Heart right ventricle (tissue), 16 donors: ENCODE measurements around the gene MYH7. TPM values are rescaled to one million over a fixed set of nuclear protein-coding genes. Genes with fewer than 3 reads are reported as not detected.

Source experiments
- ATAC-seq, 8 donors: fragments of 200-7000 bp; cut with Tn5 transposase; one replicate each; pipeline ENCODE4 v1.9.1; 2020; ENCODE audit warnings: mild to moderate bottlenecking in 8 of 8, moderate library complexity in 8 of 8, moderate number of reproducible peaks in 1 of 8
- DNase-seq, 2 donors: peaks; one replicate each; pipeline ENCODE4 v3.0.0-alpha.2; 2020
- H3K27ac ChIP-seq, 10 donors: fragments of 200-600 bp; sonication (generic) in 2 of 10; one replicate each; pipeline versions ENCODE4 v1.5.0 to v1.8.0; 2020 to 2022; ENCODE audit warnings: mild to moderate bottlenecking in 3 of 10
- H3K27me3 ChIP-seq, 7 donors: fragments of 200-600 bp; one replicate each; pipeline ENCODE4 v1.8.0; 2021 to 2022; ENCODE audit warnings: mild to moderate bottlenecking in 2 of 7
- H3K36me3 ChIP-seq, 9 donors: fragments of 200-600 bp; sonication (generic) in 1 of 9; one replicate each; pipeline versions ENCODE4 v1.5.0 to v1.8.0; 2020 to 2022; ENCODE audit warnings: mild to moderate bottlenecking in 2 of 9
- H3K4me1 ChIP-seq, 9 donors: fragments of 200-600 bp; sonication (generic) in 1 of 9; one replicate each; pipeline versions ENCODE4 v1.5.0 to v1.8.0; 2020 to 2022; ENCODE audit warnings: mild to moderate bottlenecking in 4 of 9
- H3K4me3 ChIP-seq, 10 donors: fragments of 200-600 bp; sonication (generic) in 2 of 10; one replicate each; pipeline versions ENCODE4 v1.5.0 to v1.8.0; 2020 to 2022; ENCODE audit warnings: mild to moderate bottlenecking in 7 of 10, moderate library complexity in 2 of 10
- H3K9me3 ChIP-seq, 11 donors: fragments of 200-600 bp in 10 of 11; sonication (generic) in 2 of 11; one replicate each; pipeline versions ENCODE4 v1.5.0 to v1.8.0; 2013 to 2022; ENCODE audit warnings: mild to moderate bottlenecking in 2 of 11, control low read depth in 1 of 11, moderate library complexity in 1 of 11
- WGBS, 2 donors: extraction: QIAGEN DNeasy Blood & Tissue Kit; methylation state at CpG; one replicate each; pipeline ENCODE4 v1.1.7; 2013; ENCODE audit warnings: inconsistent platforms in 1 of 2; 5-methylcytosine and 5-hydroxymethylcytosine counted together
- intact Hi-C, 10 donors: fragments of 100-400 bp; cut with DNase I; formaldehyde crosslinking; loops; one replicate each; pipeline versions ENCODE4 v1.11.1 to v1.14.2; 2022
- polyA plus RNA-seq, 2 donors: library from polyadenylated mRNA; stranded (reverse); fragments of 200-250 nt; gene quantifications; one replicate each; pipeline ENCODE4 v1.2.3, GENCODE V29; 2013
- total RNA-seq, 10 donors: library from RNA; stranded (reverse); fragmentation: NEBNext Ultra II Directional in 3 of 10; extraction: Animal tissue kit (Norgen Biotek cat#: 25700) in 3 of 10; gene quantifications; one replicate each; pipeline versions ENCODE4 v1.2.1 to v1.2.4, GENCODE V29; 2021 to 2023
- TF ChIP-seq, protein P1 (sequence below), 9 donors: fragments of 200-600 bp; sonication (generic) in 2 of 9; IDR thresholded peaks; one replicate each; pipeline versions ENCODE4 v1.5.0 to v1.8.0; 2021 to 2022; ENCODE audit warnings: antibody characterized with exemption in 9 of 9, mild to moderate bottlenecking in 5 of 9, moderate library complexity in 1 of 9
- donor health status: Arrhythmogenic right ventricular cardiomyopathy.
- donor health status: ischemic (EF 13 %, LVEDD 7.1; RV severe dilation, severe dysfunction).
- donor health status: healthy with polysubstance abuse.
- donor health status: DM: no; HTN: yes; CAD: no.
- donor health status: DM: no; HTN: no; CAD: no.
- donor health status: ischemic (EF 25% LVEDD 6.9; RV normal size, moderate dysfunction).
- donor health status: ischemic (EF 25% LVEDD 5.7; RV mildly dilated, moderate dysfunction).
- donor health status: healthy.
- donor health status: DM: yes; HTN: yes; CAD: no.
- donor health status: Ischemic cardiomyopathy.
- donor health status: ischemic (EF 35%, LVEDD 5.7; RV mildly dilated, moderate dysfunction).
- donor health status: nonischemic (EF 11% LVEDD 7.7; RV severe dilation, severe dysfunction).
- donor health status: DM: yes; HTN: yes; CAD: no.
- donor health status: PGD.
- donor health status: ischemic (EF 29% LVEDD 5.4; RV normal size, mild dysfunction).
- donor health status: nonischemic (EF 23%, LVEDD 6.1; RV moderate dilation, normal function).

Gene MYH7
- total and polyA plus RNA-seq, 12 donors = 641 to 22,607 (median 18,940) TPM

DNA sequence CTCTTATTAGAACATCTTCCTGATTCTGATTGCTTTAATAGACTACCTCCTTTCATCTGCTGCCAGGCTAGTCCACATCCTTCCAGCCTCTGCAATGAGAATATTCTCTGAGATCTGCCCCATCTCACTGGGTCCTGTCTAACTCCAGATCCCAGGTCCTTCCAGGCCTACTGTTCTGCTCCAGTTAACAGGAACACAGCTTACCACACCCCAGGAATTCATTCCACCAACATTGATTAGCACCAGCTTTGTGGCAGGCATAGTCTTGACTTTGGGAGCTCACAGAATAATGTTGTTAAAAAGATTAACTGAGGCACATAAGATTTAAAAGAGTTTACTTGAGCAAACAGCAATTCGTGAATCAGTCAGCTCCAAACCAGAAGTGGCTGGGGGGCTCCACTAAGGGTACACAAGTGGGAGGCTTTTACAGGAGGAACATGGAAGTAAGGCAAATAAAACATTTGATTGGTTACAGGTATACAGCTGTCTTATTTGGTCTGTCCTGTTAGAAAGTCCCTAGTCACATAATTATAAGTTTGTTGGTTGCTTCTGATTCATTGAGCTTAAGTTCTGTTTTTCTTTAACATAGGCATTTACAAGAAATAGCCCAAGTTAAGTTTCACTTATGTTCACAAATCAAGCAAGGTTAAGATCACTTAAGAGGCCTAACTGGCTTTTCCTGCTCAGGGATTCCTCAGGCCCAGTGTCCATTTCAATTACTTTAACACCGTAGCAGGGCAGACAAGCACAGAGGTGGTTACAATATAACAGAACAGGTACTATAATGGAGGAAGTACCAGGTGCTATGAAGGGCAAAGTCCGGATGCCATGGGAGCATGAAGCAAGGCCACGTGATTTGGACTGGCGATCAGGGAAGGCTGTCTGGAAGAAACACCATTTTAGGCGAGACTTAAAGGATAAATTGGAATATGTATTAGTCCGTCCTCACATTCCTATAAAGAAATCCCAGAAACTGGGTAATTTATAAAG is 12.2 kb upstream of the MYH7 start:
- H3K27ac ChIP-seq = no peak overlapping the region
- H3K4me3 ChIP-seq = no peak overlapping the region
- H3K4me1 ChIP-seq = peaks cover 0 to 28% (median 0%) of the 10 kb centered on the region in 9 donors
- TF ChIP-seq, protein P1, sequence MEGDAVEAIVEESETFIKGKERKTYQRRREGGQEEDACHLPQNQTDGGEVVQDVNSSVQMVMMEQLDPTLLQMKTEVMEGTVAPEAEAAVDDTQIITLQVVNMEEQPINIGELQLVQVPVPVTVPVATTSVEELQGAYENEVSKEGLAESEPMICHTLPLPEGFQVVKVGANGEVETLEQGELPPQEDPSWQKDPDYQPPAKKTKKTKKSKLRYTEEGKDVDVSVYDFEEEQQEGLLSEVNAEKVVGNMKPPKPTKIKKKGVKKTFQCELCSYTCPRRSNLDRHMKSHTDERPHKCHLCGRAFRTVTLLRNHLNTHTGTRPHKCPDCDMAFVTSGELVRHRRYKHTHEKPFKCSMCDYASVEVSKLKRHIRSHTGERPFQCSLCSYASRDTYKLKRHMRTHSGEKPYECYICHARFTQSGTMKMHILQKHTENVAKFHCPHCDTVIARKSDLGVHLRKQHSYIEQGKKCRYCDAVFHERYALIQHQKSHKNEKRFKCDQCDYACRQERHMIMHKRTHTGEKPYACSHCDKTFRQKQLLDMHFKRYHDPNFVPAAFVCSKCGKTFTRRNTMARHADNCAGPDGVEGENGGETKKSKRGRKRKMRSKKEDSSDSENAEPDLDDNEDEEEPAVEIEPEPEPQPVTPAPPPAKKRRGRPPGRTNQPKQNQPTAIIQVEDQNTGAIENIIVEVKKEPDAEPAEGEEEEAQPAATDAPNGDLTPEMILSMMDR (IDR thresholded peaks at IDR 0.05) = no peak
- H3K36me3 ChIP-seq = no peaks in the 10 kb centered on the region
- H3K9me3 ChIP-seq = no peaks in the 10 kb centered on the region
- no peak for DNase-seq
- intact Hi-C loops = loop anchor here in 7 of 10 donors (2.0 to 10.0 kb wide), 4 partner anchors 45 to 120 kb away; no protein-coding TSS in a partner anchor
- 84 to 87% methylated on average over 7 of the region's 7 CpGs for WGBS, 2 donors
- H3K27me3 ChIP-seq = peaks cover 0 to 8% (median 0%) of the 10 kb centered on the region in 7 donors
- ATAC-seq = no peak

DNA sequence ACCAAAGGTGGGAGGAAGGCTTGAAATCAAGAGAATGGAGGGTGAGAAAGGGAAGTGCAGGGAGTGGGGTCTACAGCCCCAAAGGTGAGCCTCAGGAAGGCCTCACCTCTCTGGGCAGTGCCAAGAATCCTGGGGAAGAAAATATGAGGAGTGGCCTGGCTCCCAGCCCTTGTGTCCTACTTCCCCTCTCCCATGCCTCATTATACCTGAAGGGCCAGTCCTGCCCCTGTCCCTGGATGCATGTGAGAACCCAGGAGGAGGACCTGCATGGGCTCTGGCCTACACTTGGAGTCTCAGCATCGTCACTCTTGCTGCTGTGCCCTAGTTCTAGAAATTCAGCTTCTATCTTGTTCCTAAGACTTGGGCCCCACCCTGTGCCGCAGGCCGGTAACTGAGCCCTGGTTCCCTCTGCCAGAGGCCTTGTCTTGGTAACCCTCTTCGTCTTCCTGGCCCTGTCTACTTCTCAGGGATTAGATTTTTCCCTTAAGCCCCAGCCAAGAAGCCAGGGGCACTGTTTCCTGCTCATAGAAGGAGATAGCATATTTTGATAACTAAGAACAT is 10.9 kb upstream of the MYH7 start:
- intact Hi-C loops = loop anchor here in 7 of 10 donors (2.0 to 10.0 kb wide), 4 partner anchors 44 to 119 kb away; no protein-coding TSS in a partner anchor
- ATAC-seq (peak in 7 of 8 donors; percentile 3 to 61 (median 22)), DNase-seq (peak in 1 of 2 donors; percentile 36)
- Histone ChIP-seq H3K9me3 (no peaks in the 10 kb centered on the region), H3K27me3 (peaks cover 0 to 4% (median 0%) of the 10 kb centered on the region in 7 donors), H3K36me3 (no peaks in the 10 kb centered on the region), H3K27ac (peak overlapping the region in 6 of 10 donors; percentile 44 to 96 (median 76)), H3K4me3 (no peak overlapping the region), H3K4me1 (peaks cover 0 to 41% (median 7%) of the 10 kb centered on the region in 9 donors)
- 30 to 31% methylated on average over 4 of the region's 4 CpGs for WGBS, 2 donors
- TF ChIP-seq, protein P1 (IDR thresholded peaks at IDR 0.05) = peak in 6 of 9 donors; percentile 17 to 54 (median 42)

DNA sequence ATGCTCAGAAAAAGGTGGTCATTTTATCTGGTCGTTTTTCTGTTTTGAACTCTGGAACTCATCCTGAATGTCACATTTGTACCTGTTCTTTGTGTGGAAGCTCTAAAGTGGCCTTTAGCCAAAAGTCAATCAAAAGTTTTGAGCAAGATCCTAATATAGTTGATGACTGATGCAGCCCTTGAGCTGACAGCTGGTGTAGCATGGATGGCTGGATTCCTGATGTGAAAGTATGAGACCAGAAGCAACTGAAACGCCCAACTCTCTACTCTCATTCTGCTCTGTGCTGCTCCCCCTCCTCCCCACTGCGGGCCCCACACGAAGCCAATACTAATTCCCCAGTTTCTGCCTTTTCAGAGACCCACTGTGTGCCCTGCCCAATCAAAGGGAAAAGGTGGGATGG is 10.3 kb upstream of the MYH7 start:
- Histone ChIP-seq H3K36me3 (no peaks in the 10 kb centered on the region), H3K27me3 (peaks cover 0 to 4% (median 0%) of the 10 kb centered on the region in 7 donors), H3K4me3 (no peak overlapping the region), H3K9me3 (no peaks in the 10 kb centered on the region), H3K27ac (peak overlapping the region in 6 of 10 donors; percentile 44 to 96 (median 90)), H3K4me1 (peaks cover 0 to 47% (median 11%) of the 10 kb centered on the region in 9 donors)
- peak in 2 of 8 donors; percentile 13 to 29 for ATAC-seq
- TF ChIP-seq, protein P1 (IDR thresholded peaks at IDR 0.05) = no peak
- WGBS, 2 donors = 42 to 44% methylated on average over 4 of the region's 4 CpGs
- no peak for DNase-seq
- intact Hi-C loops = loop anchor here in 7 of 10 donors (2.0 to 10.0 kb wide), 4 partner anchors 43 to 118 kb away; no protein-coding TSS in a partner anchor

DNA sequence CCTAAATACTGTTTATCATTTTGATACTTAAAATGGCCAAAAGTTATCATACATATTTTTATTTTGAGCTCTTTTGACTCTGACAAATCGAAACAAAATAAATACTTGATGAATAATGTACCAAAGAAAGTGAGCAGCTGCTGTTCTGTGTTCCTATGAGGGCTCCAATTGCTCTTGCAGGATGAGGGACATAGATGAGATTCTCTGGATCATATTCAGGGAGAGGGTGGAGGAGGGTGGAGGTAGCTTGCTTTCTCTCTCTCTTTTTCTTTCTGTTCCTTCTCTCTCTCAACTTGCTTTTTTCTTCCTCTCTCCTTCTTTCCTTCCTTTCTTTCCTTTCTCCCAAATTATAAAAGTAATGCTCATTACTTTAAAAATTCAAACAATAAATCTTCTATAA is 8.9 kb upstream of the MYH7 start:
- peaks cover 0 to 56% (median 26%) of the 10 kb centered on the region in 9 donors for H3K4me1 ChIP-seq
- no peaks in the 10 kb centered on the region for H3K36me3 ChIP-seq
- WGBS, 2 donors = 24 to 43% methylated on average over 1 of the region's 1 CpG
- no peaks in the 10 kb centered on the region for H3K9me3 ChIP-seq
- H3K27me3 ChIP-seq = no peaks in the 10 kb centered on the region
- H3K27ac ChIP-seq = peak overlapping the region in 7 of 10 donors; percentile 79 to 96 (median 93)
- intact Hi-C loops = loop anchor here in 1 of 10 donors (10.0 kb wide), 1 partner anchor 50 kb away; no protein-coding TSS in a partner anchor
- TF ChIP-seq, protein P1 (IDR thresholded peaks at IDR 0.05) = no peak
- ATAC-seq (peak in 4 of 8 donors; percentile 34 to 46 (median 34)), DNase-seq (no peak)
- peak overlapping the region in 7 of 10 donors; percentile 12 to 46 (median 29) for H3K4me3 ChIP-seq
